ENCODE measurements around the gene RGS19.

The RGS19 gene

GRCh38 chr20:64047046-64047389 is 32.3 kb downstream of the RGS19 start:
- DNase-seq, result no peak

- DNase-seq, result no peak
These were observed 33.8 kb downstream of the RGS19 start for GRCh38 chr20:64045346-64046011.

- no peak for DNase-seq
These were observed 34.7 kb downstream of the RGS19 start for GRCh38 chr20:64044484-64045247.

- DNase-seq, result no peak
These were observed 35.5 kb downstream of the RGS19 start for GRCh38 chr20:64043768-64044167.

DNA sequence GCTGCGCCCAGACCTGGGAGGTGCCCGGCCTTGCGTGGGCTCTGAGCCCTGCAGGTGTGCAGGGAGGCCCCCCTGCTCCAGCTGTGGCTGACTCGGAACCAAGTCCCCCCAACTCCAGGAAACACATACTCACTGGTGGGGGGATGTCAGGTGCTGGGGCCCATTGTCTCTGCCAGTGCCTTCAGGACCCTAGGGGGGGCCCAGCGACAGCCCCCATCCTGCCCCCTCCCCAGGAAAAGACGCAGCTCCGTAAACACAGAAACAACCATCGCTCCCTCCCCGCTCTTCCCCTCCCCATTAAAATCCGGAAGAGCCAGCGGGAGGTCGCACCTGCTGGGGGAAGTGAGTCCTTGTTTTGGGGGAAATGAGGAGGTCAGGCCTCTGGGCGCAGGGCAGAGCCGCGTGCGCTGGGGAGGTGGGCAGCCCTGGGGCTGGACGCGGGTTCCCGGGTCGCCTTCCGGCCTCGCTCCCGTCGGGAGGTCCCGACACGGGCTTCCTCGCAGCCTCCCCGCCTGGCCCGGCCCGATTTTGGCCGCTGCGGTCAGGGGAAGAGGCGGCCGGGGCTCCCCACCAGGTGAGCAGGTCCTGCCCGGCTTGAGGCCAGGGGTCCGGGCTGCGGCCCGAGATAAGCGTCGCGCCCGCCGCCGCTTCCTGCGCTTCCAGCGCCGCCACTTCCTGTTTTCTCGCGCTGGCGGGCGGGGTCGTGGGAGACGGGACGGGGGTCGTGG is 37.1 kb downstream of the RGS19 start:
- no peak for DNase-seq

- DNase-seq, result no peak
These were observed 37.6 kb downstream of the RGS19 start for GRCh38 chr20:64041781-64042053.

DNA sequence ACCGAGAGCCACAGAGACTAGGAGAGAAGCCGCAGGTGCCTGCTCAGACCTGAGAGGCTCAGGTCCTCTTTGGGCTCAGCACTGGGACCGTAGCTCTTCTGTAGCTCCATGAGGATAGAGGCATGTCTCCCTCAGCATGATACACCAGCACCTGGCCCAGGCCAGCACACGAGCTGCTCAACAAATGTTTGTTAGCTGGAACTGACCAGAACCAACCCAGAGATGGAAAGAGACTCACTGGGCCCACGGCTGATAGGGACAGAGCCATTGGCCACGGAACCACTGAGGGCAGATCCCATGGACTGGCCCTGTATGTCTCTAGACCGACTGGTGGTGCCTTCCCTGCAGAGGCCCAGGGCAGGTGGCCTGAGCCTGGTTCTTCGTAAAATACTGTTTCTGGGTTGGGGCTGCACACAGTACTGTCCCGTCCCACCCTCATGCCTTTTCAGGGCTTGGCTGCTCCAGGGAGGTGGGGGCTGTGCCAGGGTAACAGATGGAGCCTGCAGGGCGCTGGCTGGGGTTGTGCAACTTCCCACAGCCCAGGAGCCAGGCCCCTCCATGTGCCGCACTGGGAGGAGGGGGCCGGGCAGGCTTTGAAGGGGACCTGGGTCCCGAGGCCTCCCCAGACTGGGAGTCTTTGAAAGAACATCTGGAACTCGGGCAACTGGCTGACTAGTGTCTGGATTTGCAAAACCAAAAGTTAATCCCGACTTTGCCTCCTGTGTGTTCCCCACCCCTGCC is 38.1 kb downstream of the RGS19 start:
- DNase-seq, result no peak

DNA sequence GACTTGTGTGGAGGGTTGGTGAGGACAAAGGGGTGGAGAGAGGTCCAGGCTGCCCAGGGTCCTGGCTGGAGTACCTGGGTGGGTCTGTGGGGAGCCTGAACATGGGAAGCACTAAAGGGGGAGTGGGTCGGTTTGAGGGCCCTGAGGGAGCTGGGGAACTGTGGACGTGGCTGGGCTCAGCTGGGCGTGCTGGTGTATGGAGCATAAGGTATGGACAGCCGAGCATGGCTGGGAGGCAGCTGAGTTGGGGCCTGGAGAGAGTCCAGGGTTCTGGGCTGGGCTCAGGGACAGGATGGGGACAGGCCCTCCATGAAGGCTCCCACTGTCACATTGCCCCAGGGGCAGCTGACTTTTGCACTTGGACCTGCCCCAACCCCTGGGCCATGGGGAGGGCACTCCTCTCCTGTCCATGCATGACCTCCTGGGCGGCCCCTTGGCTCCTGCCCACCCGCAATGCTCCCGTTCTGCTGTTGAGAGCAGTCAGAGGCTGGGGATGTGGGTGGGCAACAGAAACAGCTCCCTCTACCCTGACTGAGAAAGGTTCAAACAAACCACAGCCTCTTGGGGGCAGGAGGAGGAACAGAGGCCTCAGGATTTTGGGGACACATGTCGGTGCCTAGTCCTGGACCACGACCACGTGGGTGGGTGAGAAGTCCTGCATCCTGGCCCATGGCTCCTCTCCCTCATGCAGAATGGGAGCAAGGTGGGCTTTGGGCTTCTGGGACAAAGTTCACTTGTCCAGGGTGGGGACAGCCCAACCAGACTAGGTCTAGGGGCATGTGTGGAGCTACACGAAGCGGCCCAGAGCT is 38.9 kb downstream of the RGS19 start:
- no peak for DNase-seq

GRCh38 chr20:64039293-64040160 is 39.8 kb downstream of the RGS19 start:
- no peak for DNase-seq

DNA sequence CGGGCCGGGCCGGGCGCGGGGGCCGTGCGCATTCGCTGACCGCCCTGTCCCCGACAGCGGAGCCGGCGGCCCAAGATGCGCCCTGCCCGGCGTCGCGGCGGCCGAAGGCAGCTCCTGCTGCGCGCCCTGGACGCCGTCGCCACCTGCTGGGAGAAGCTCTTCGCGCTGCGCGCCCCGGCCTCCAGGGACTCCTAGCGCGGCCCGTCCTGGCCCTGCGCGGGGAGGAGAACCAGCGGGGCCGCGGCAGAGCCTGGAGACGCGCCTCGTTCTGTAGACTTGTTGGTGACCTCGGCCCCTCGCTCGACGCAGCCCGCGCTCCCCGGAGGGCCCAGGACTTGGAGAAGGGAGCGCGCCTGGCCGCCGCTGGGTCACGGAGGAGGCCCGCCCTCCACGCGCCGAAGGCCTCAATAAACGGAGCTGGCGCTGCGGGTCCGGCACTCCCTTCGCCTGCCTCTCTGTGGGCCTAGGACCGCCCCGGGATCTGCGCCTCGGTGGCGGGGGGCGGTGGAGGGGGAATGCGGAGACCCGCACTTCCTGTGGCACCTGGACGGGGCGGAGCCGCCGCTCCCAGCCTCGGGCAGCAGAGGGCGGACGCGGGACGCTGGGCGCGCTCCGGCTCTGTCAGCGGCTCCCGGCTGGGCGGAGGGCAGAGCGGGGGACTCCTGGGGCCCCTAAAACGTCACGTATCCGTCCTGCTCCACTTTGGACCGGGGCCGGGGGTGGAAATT is 40.6 kb downstream of the RGS19 start:
- no peak for DNase-seq

DNA sequence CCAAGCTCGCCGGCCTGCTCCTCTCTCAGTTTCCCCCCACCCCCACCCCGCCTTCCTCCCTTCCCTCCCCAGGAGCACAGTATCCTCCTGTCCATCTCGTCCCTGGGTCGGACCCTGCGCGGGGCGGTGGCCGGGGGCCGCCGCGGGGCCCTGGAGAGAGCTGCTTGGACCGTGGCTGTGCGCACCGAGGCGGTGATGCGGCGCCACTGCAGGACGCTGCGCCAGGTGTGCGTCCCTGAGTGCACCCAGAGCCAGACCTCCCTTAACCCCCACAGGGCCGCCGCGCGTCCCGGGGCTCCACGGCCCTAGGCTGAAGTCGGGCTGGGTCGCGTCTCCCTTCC is 41.1 kb downstream of the RGS19 start:
- no peak for DNase-seq

- DNase-seq, result no peak
These were observed 41.7 kb downstream of the RGS19 start for GRCh38 chr20:64037498-64038213.

DNA sequence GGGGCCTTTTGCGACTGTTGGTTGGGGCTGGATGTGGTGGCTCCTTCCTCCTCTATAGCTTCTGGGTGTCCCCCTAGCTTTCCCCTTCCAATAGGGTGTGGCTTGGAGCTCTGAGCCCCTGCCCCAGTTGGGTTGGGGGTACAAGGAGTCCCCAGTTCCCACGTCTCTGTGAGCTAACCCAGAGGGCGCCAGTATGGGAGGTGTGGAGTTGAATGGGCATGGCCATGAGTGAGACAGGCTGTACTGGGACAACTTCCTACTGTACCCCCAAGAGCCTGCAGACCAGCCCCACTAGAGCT is 42.2 kb downstream of the RGS19 start:
- DNase-seq, result no peak

- DNase-seq, result no peak
These were observed 42.7 kb downstream of the RGS19 start for GRCh38 chr20:64036346-64037198.

DNA sequence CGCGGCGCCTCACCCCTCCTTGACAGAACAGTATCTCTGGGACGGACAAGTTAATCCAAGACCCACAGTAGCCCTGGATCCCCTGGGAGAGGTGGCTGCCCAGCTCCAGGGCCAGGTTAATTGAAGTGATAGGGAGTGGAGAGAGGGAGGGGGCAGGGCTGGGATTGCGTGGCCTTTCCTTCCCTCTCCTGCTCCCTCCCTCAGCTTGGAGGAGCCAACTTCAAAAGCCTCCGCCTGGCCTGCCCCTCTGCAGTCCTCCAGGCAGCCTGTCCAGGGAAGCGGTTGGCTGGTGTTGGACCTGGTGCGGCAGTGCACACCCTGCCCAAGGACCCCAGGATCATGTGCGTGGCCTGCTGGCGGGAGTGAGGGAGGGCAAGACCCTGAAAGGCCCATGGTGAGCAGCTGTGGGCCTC is 43.4 kb downstream of the RGS19 start, which contains the start of gene C20orf204:
C20orf204 (plus strand) TSS at position 250 of the 413 bp plus-strand sequence; CDS start at position 392, 142 bp downstream.
- DNase-seq, result no peak

GRCh38 chr20:64035066-64035932 is 44.0 kb downstream of the RGS19 start:
- DNase-seq, result no peak

GRCh38 chr20:64033981-64034493 is 45.3 kb downstream of the RGS19 start:
- no peak for DNase-seq

Data from NCI-H748 treated with DMSO at 0.1 percent for 48 hours (cell line).